MM.1S (cell line): ENCODE data around the gene PPP1R14C.

Source experiments
- DNase-seq: peaks from one replicate; pipeline ENCODE4 v3.0.0-alpha.2; 2015
- H2AFZ ChIP-seq: fragments of 300-600 bp; sonication (generic); 2 replicates; pipeline ENCODE4 v1.6.0; 2016; ENCODE audit warnings: antibody characterized with exemption, low read length
- H3F3A ChIP-seq: fragments of 300-600 bp; sonication (generic); 2 replicates; pipeline ENCODE4 v1.6.1; 2016; ENCODE audit warnings: mild to moderate bottlenecking, antibody characterized with exemption, low read length, moderate library complexity, mixed read lengths; ENCODE audit not compliant: insufficient read depth
- H3K27ac ChIP-seq: fragments of 300-600 bp; sonication (generic); 2 replicates; pipeline ENCODE4 v1.5.1; 2016; ENCODE audit warnings: mild to moderate bottlenecking, low read length
- H3K27me3 ChIP-seq: fragments of 300-600 bp; sonication (generic); replicated peaks from 2 replicates; pipeline ENCODE4 v1.6.0; 2016; ENCODE audit warnings: low read length; ENCODE audit not compliant: insufficient read depth
- H3K36me3 ChIP-seq: fragments of 300-600 bp; sonication (generic); replicated peaks from 2 replicates; pipeline ENCODE4 v1.6.1; 2016; ENCODE audit warnings: mild to moderate bottlenecking, low read length, mixed read lengths; ENCODE audit not compliant: insufficient read depth
- H3K4me1 ChIP-seq: fragments of 300-600 bp; sonication (generic); 2 replicates; pipeline ENCODE4 v1.6.1; 2016; ENCODE audit warnings: low read length, mixed read lengths
- H3K4me2 ChIP-seq: fragments of 300-600 bp; sonication (generic); 2 replicates; pipeline ENCODE4 v1.6.0; 2016; ENCODE audit warnings: low read depth, low read length
- H3K4me3 ChIP-seq: fragments of 300-600 bp; sonication (generic); 2 replicates; pipeline ENCODE4 v1.5.1; 2016; ENCODE audit warnings: low read length, mixed read lengths
- H3K79me2 ChIP-seq: fragments of 300-600 bp; sonication (generic); 2 replicates; pipeline ENCODE4 v1.6.1; 2016; ENCODE audit warnings: mixed run types, low read length, mixed read lengths
- H3K9ac ChIP-seq: fragments of 300-600 bp; sonication (generic); 2 replicates; pipeline ENCODE4 v1.6.1; 2016; ENCODE audit warnings: low read length, mixed read lengths
- H3K9me2 ChIP-seq: fragments of 300-600 bp; sonication (generic); replicated peaks from 2 replicates; pipeline ENCODE4 v1.6.1; 2016; ENCODE audit warnings: mild to moderate bottlenecking, low read length, mixed read lengths; ENCODE audit not compliant: insufficient read depth
- H3K9me3 ChIP-seq: fragments of 300-600 bp; sonication (generic); replicated peaks from 2 replicates; pipeline ENCODE4 v1.6.1; 2016; ENCODE audit warnings: mild to moderate bottlenecking, low read length, mixed read lengths; ENCODE audit not compliant: insufficient read depth
- H4K20me1 ChIP-seq: fragments of 300-600 bp; sonication (generic); 2 replicates; pipeline ENCODE4 v1.6.1; 2016; ENCODE audit warnings: mild to moderate bottlenecking, low read length, moderate library complexity, mixed read lengths; ENCODE audit not compliant: insufficient read depth
- CTCF ChIP-seq: fragments of 300-600 bp; sonication (generic); IDR thresholded peaks from 2 replicates; pipeline ENCODE4 v1.5.1; 2016; ENCODE audit warnings: antibody characterized with exemption, low read length, mixed read lengths
- EZH2 ChIP-seq: fragments of 300-600 bp; sonication (generic); optimal IDR thresholded peaks from 2 replicates; pipeline ENCODE3; 2017; ENCODE audit warnings: low read depth, mild to moderate bottlenecking, antibody characterized with exemption, low read length, mixed read lengths
- EZH2phosphoT487 ChIP-seq: fragments of 300-600 bp; sonication (generic); IDR thresholded peaks from 2 replicates; pipeline ENCODE4 v1.6.1; 2018; ENCODE audit warnings: antibody characterized with exemption, low read length

Gene PPP1R14C

GRCh38 chr6:150298676-150299075, 155.8 kb downstream of the PPP1R14C start:
- Histone ChIP-seq H4K20me1 (no peaks in the 10 kb centered on the region), H3K4me3 (no peak overlapping the region), H3F3A (no peaks in the 10 kb centered on the region), H3K4me1 (no peaks in the 10 kb centered on the region), H3K9ac (no peak overlapping the region), H3K9me2 (no peaks in the 10 kb centered on the region), H3K36me3 (no peaks in the 10 kb centered on the region), H3K79me2 (no peaks in the 10 kb centered on the region), H3K9me3 (no peaks in the 10 kb centered on the region), H3K27ac (no peak overlapping the region), H3K27me3 (no peaks in the 10 kb centered on the region), H3K4me2 (no peak overlapping the region), H2AFZ (no peak overlapping the region)
- DNase-seq = no peak
- TF ChIP-seq EZH2phosphoT487 (no peak), CTCF (no peak), EZH2 (no peak)
